Right lobe of liver (tissue), 4 donors: ENCODE results near the gene OLIG1.

Experiments
- CTCF ChIP-seq, 4 donors: fragments of 200-600 bp in 3 of 4; fragments of 450-650 bp in 1 of 4; IDR thresholded peaks; one replicate each; pipeline versions ENCODE4 v1.5.1 to v1.8.0; 2016 to 2022; ENCODE audit warnings: antibody characterized with exemption in 4 of 4, mild to moderate bottlenecking in 2 of 4
- POLR2A ChIP-seq: fragments of 450-650 bp; IDR thresholded peaks from one replicate; pipeline ENCODE4 v1.6.1; 2017; ENCODE audit warnings: antibody characterized with exemption, mild to moderate bottlenecking
- donor health status: DM: no; HTN: no; CAD: no.
- donor health status: DM: no; HTN: no; CAD: no.
- donor health status: DM: no; HTN: yes; CAD: no.

- TF ChIP-seq CTCF (IDR thresholded peaks at IDR 0.05) (no peak), POLR2A (no peak)
These were observed 48.8 kb upstream of the OLIG1 start for GRCh38 chr21:33021150-33021549.
